GM19035 (cell line): ENCODE data around the gene CERCAM.

Experiments used
- ATAC-seq: cut with Tn5 transposase; IDR thresholded peaks from one replicate; pipeline ENCODE4 v1.9.1; 2021; ENCODE audit not compliant: unreplicated experiment

CERCAM gene

GRCh38 chr9:128420651-128421481, at the start of gene CERCAM:
TSS of gene CERCAM (plus strand) at chr9:128420857. CDS start at chr9:128420878, 21 bp downstream.
- peak; percentile 72 for ATAC-seq

- ATAC-seq: no peak
Observed at GRCh38 chr9:128371630-128372117, 49.0 kb upstream of the CERCAM start.

- no peak for ATAC-seq
Observed at GRCh38 chr9:128372188-128372641, 48.4 kb upstream of the CERCAM start.

- ATAC-seq: no peak
Observed at GRCh38 chr9:128372784-128373183, 47.9 kb upstream of the CERCAM start.

- ATAC-seq: no peak
Observed at GRCh38 chr9:128374221-128374675, 46.4 kb upstream of the CERCAM start.

- no peak for ATAC-seq
Observed at GRCh38 chr9:128375865-128376264, 44.8 kb upstream of the CERCAM start.

GRCh38 chr9:128382261-128382660, 38.4 kb upstream of the CERCAM start:
- ATAC-seq: no peak

- ATAC-seq: no peak
Observed at GRCh38 chr9:128383007-128383753, 37.5 kb upstream of the CERCAM start.

- no peak for ATAC-seq
Observed at GRCh38 chr9:128383791-128384190, 36.9 kb upstream of the CERCAM start.

GRCh38 chr9:128384801-128385495, 35.7 kb upstream of the CERCAM start:
- no peak for ATAC-seq

- ATAC-seq: no peak
Observed at GRCh38 chr9:128385496-128386460, 34.9 kb upstream of the CERCAM start.

GRCh38 chr9:128388150-128388549, 32.5 kb upstream of the CERCAM start:
- ATAC-seq: no peak

GRCh38 chr9:128389395-128390149, 31.1 kb upstream of the CERCAM start:
- no peak for ATAC-seq

- no peak for ATAC-seq
Observed at GRCh38 chr9:128390150-128390812, 30.4 kb upstream of the CERCAM start.

- no peak for ATAC-seq
Observed at GRCh38 chr9:128390813-128391711, 29.6 kb upstream of the CERCAM start.

GRCh38 chr9:128391956-128392301, 28.7 kb upstream of the CERCAM start:
- no peak for ATAC-seq

- ATAC-seq: no peak
Observed at GRCh38 chr9:128392302-128393144, 28.1 kb upstream of the CERCAM start.
